Measurements from ENCODE around the gene SCUBE1.

The SCUBE1 gene

DNA sequence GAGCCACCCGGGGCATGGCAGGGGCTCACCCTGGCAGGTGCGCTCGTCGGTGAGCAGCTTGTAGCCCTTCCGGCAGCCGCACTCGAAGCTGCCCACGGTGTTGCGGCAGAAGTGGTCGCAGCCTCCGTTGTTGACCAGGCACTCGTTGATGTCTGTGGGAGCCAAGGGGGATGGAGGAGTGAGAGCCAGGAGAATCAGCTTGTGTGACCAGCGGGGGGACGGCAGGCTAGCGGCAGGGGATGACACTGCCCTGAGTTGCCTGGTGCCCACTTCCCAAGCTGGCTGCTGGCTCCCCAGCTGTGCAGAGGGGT, 111.5 kb downstream of the SCUBE1 start:
- DNase-seq, result no peak
- no peaks in the 10 kb centered on the region for H3K9me3 ChIP-seq
- H3K36me3 ChIP-seq, result no peaks in the 10 kb centered on the region
- H3K27me3 ChIP-seq, result no peaks in the 10 kb centered on the region
- H3K4me3 ChIP-seq (ENCODE audit: low read depth, low read length), result no peak overlapping the region
- TF ChIP-seq, protein P1, sequence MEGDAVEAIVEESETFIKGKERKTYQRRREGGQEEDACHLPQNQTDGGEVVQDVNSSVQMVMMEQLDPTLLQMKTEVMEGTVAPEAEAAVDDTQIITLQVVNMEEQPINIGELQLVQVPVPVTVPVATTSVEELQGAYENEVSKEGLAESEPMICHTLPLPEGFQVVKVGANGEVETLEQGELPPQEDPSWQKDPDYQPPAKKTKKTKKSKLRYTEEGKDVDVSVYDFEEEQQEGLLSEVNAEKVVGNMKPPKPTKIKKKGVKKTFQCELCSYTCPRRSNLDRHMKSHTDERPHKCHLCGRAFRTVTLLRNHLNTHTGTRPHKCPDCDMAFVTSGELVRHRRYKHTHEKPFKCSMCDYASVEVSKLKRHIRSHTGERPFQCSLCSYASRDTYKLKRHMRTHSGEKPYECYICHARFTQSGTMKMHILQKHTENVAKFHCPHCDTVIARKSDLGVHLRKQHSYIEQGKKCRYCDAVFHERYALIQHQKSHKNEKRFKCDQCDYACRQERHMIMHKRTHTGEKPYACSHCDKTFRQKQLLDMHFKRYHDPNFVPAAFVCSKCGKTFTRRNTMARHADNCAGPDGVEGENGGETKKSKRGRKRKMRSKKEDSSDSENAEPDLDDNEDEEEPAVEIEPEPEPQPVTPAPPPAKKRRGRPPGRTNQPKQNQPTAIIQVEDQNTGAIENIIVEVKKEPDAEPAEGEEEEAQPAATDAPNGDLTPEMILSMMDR (IDR thresholded peaks at IDR 0.05; ENCODE audit: low read depth, low read length), result no peak
- peaks cover 27% of the 10 kb centered on the region for H3K4me1 ChIP-seq

DNA sequence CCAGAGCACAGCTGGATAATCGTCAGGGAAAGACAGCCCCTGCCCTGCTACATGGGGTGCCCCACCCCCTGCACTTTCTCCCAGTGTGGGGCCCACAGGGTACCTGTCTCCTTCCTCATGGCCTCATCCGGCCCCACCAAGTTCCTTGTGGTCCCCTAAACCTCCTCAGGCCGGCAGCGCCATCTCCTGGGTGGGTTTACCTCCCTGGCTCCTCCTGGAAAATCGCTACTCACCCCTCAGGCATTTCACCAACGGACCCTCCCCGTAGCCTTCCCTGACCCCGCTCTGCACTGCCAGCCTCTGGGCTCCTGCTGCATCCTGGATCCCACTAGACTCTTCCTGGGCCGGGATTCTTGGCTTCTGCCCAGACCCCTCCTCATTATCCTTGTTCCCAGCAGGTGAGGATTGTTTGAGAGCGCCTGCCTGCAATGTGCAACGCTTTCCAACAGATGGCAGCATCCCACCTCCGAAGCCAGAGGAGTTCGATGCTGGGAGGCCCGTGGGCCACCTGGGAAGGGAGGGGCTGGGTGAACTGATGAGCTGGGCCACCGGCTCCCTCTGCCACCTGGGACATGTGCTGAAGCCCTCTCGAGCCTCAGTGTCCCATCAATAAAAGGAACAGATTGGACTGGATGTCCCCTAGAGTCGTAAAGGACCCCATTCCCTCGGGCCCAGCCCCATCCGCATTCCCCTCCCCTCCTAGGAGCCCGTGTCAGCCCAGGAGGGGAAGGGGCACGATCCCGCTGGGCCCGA, 112.0 kb downstream of the SCUBE1 start:
- DNase-seq, result peak; percentile 82

DNA sequence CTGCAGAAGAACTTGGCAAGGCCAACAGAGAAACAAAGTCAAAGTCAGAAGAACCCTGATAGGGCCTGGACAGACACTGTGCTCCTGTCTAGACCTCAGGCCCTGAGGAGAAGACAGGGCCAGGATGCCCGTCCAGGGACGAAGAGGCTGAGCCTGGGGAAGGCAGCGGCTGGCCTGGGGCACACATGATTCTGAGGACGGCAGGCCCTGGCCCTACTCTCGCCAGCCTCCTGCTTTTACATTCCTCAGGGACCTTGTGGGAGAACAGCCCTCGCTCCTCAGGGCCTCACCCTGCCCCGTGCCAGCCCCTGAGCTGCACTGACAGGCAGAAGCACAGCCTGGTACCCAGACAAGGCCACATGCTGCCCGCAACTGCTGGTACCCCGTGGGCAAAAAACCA, 112.6 kb downstream of the SCUBE1 start:
- no peak for DNase-seq

More for the DNA sequence above, 112.0 kb downstream of the SCUBE1 start:
- Histone ChIP-seq H3K4me3 (ENCODE audit: low read depth, low read length) (no peak overlapping the region), H3K9me3 (no peaks in the 10 kb centered on the region), H3K4me1 (peaks cover 28% of the 10 kb centered on the region), H3K27me3 (no peaks in the 10 kb centered on the region), H3K36me3 (no peaks in the 10 kb centered on the region)
- TF ChIP-seq, protein P1 (IDR thresholded peaks at IDR 0.05; ENCODE audit: low read depth, low read length), result peak; percentile 96

DNA sequence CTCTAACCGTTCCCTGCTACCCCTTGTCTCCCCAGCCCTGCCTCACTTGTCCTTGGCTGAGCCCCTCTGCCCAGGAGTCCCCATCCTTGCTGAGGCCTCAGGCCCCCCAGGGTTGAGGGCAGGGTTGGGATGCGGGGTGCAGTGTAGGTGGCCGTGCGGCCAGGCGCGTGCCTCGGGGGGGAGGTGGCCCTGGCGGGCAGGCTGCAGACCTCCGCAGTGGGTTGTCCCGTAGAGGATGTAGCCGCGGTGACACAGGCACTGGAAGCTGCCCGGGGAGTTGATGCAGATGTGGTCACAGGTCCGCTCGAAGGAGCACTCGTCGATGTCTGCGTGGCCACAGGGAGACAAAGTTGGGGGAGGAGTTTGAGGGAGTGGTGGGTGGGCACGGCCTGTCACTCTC, 114.3 kb downstream of the SCUBE1 start:
- TF ChIP-seq, protein P1 (IDR thresholded peaks at IDR 0.05; ENCODE audit: low read depth, low read length), result no peak
- H3K4me3 ChIP-seq (ENCODE audit: low read depth, low read length), result no peak overlapping the region
- peaks cover 13% of the 10 kb centered on the region for H3K4me1 ChIP-seq
- no peaks in the 10 kb centered on the region for H3K36me3 ChIP-seq
- DNase-seq, result no peak
- H3K9me3 ChIP-seq, result no peaks in the 10 kb centered on the region
- no peaks in the 10 kb centered on the region for H3K27me3 ChIP-seq

More for the DNA sequence above, 112.6 kb downstream of the SCUBE1 start:
- H3K9me3 ChIP-seq, result no peaks in the 10 kb centered on the region
- H3K4me3 ChIP-seq (ENCODE audit: low read depth, low read length), result no peak overlapping the region
- no peaks in the 10 kb centered on the region for H3K27me3 ChIP-seq
- TF ChIP-seq, protein P1 (IDR thresholded peaks at IDR 0.05; ENCODE audit: low read depth, low read length), result no peak
- H3K36me3 ChIP-seq, result no peaks in the 10 kb centered on the region
- H3K4me1 ChIP-seq, result peaks cover 25% of the 10 kb centered on the region

DNA sequence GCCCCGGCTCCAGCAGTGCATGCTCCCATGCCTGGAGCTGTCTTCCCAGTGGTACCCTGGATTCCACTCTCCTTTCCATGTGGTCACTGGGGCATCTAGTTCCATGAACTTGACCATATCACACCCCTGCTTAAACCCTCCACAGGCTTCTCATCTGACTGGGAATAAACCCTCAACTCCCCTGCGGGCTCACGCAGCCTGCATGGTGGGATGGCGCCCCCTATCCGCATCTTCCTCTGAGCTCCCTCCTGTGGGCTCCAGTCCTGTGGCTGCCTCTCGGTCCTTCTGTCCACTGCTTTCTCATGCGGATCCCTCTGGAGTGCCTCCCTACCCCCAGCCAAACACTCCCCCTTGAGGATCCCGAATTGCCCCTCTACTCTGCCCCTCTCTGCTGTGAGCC, 114.8 kb downstream of the SCUBE1 start:
- H3K27me3 ChIP-seq, result no peaks in the 10 kb centered on the region
- no peaks in the 10 kb centered on the region for H3K36me3 ChIP-seq
- H3K4me3 ChIP-seq (ENCODE audit: low read depth, low read length), result no peak overlapping the region
- TF ChIP-seq, protein P1 (IDR thresholded peaks at IDR 0.05; ENCODE audit: low read depth, low read length), result peak; percentile 79
- H3K4me1 ChIP-seq, result peaks cover 13% of the 10 kb centered on the region
- DNase-seq, result peak; percentile 81
- no peaks in the 10 kb centered on the region for H3K9me3 ChIP-seq

DNA sequence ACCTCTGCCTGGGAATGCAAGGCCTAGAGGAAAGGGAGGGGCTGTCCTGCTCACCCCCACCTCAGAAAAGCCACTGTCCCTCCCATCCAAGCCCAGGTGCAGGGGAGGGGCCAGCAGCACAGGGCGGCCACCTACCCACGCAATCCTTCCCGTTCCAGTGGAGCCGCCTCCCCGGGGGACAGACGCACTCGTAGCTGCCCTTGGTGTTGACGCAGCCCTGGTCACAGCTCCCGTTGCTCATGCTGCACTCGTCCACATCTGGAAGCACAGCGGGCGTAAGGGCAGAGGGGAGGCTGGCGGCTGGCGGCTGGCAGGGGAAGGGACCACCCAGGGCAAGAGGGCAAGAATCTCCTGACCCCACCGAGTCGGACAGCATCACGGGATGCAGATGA, 115.9 kb downstream of the SCUBE1 start:
- Histone ChIP-seq H3K4me1 (peaks cover 21% of the 10 kb centered on the region), H3K36me3 (no peaks in the 10 kb centered on the region), H3K9me3 (no peaks in the 10 kb centered on the region), H3K27me3 (no peaks in the 10 kb centered on the region), H3K4me3 (ENCODE audit: low read depth, low read length) (no peak overlapping the region)
- DNase-seq, result no peak
- TF ChIP-seq, protein P1 (IDR thresholded peaks at IDR 0.05; ENCODE audit: low read depth, low read length), result no peak

Measured in BE2C (cell line).